ENCODE results near the gene TMEM200A.

DNA sequence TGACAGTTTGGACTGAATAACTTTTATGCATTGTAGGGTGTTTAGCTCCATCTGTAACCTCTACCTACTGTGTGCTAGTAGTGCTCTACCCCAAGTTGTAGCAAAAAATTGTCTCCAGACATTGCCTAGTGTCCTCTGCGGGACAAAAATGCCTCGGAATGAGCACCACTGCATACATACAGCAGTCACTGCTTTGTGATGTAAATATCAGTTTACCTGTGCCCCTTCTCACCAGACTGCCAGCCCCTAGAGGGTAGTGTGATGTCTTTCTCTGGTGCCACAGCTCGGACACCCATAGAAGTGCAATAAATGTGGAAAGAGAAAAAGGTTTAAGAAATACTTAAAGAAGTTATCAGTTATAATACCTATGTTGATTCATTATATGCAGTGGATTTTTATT lies 25.1 kb downstream of the TMEM200A start:
- TF ChIP-seq, protein P1, sequence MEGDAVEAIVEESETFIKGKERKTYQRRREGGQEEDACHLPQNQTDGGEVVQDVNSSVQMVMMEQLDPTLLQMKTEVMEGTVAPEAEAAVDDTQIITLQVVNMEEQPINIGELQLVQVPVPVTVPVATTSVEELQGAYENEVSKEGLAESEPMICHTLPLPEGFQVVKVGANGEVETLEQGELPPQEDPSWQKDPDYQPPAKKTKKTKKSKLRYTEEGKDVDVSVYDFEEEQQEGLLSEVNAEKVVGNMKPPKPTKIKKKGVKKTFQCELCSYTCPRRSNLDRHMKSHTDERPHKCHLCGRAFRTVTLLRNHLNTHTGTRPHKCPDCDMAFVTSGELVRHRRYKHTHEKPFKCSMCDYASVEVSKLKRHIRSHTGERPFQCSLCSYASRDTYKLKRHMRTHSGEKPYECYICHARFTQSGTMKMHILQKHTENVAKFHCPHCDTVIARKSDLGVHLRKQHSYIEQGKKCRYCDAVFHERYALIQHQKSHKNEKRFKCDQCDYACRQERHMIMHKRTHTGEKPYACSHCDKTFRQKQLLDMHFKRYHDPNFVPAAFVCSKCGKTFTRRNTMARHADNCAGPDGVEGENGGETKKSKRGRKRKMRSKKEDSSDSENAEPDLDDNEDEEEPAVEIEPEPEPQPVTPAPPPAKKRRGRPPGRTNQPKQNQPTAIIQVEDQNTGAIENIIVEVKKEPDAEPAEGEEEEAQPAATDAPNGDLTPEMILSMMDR (conservative IDR thresholded peaks at IDR 0.05; ENCODE audit: low read depth, low read length) = no peak
- TF ChIP-seq EZH2 (IDR thresholded peaks at IDR 0.05; ENCODE audit: borderline replicate concordance, low read depth, low read length, poor library complexity, severe bottlenecking) = no peak
